ENCODE measurements around the gene MLPH.
A peak's percentile ranks its signal among the peaks of the same experiment; 100 is the strongest.

MLPH gene

DNA sequence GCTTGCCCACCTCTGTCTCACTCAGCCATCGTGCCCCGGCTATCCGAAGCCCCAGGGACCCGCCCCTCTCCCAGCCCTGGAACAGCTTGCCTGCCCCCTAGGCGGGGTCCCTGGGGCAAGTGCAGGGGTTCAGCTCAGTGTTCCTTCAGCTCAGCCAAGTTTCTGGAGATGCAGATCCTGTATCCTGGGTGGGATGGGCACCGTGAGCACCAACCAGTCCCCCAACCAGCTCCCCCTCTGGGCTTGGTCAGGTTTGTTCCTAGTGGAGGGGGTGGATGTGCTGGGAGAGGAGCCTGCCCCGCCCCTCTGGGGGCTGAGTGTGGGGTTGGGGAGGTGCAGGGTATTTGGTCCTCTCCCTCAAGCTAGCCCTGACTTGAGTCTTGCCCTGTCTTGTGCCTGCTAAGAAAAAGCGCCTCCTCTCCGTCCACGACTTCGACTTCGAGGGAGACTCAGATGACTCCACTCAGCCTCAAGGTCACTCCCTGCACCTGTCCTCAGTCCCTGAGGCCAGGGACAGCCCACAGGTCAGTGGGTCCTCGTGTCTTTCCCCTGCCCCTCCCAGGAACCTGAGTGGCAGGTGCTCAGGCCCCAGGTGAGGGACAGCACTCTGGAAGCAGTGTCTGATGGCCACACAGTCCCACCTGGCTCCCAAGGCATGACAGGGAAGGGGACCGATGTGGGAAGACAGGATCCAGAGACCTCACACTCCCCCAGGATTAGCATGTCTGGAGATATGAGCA is 32.6 kb downstream of the MLPH start:
- no peak for DNase-seq (ENCODE audit: low spot score)

DNA sequence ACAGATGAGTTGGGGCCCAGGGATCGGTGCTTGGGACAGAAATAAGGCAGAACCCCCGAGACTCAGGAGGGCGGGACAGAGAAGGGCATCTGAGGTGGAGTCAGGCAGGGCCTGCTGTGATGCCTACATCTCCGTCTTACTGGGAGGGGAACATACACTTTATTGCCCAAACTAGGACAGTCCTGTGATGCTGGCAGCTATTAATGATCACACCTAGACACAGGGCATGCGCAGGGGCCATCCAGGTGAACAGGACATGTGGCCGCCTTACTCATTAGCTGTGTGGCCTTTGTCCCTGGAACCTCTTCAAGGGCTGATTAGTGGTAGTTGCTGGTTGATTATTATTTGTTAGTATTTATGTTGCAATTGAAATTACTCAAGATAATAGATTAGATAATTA is 33.2 kb downstream of the MLPH start:
- DNase-seq (ENCODE audit: low spot score): no peak

DNA sequence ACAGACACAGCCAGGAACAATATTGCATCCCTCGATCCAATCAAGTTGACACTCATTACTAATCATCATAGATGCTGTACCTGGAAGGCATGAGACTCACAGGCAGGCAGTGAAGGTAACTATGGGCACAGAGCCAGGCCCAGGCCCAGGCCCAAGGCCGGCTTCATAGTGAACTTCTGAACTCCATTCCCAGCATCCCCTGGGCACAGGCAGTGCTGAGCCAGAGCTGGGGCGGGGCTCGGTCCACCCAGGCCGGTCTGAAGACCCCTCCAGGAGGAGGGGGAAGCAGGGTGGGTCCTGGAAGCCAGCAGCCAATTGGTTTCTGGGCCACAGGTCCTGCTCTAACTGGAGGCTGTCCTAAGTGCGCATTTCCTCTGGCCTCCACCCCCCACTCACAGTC is 37.6 kb downstream of the MLPH start:
- DNase-seq (ENCODE audit: low spot score): no peak

GRCh38 chr2:237525559-237526157 is 38.6 kb downstream of the MLPH start:
- DNase-seq (ENCODE audit: low spot score): no peak

DNA sequence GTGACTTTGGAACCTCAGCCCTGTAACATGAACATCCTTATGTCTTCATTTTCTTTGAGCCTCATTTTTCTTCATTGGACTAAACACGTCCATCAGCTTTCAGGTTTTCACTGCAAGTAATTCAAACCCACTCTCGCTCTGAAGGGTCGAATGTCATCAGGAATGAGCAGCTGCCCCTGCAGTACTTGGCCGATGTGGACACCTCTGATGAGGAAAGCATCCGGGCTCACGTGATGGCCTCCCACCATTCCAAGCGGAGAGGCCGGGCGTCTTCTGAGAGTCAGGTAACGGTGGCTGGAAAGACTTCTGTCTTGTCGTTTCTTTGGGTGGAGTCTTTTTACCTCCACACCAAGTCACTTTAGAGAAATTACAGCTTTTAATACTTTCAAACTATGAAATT is 40.2 kb downstream of the MLPH start:
- no peak for DNase-seq (ENCODE audit: low spot score)

DNA sequence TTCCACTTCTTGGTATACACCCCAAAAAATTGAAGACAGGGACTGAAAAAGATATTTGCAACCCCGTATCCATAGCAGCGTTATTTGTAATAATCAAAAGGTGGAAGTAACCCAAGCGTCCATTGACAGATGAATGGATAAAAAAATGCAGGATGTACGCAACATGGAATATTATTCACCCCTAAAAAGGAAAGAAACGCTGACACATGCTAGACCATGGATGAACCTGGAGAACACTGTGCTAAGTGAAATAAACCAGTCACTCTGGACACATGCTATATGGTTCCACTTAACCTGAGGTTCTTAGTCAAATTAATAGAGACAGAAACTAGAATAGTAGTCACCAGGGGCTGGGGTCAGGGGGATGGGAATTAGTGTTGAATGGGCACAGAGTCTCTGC is 40.7 kb downstream of the MLPH start:
- no peak for DNase-seq (ENCODE audit: low spot score)

GRCh38 chr2:237529452-237530402 is 42.7 kb downstream of the MLPH start:
- peak; percentile 71 for DNase-seq (ENCODE audit: low spot score)

DNA sequence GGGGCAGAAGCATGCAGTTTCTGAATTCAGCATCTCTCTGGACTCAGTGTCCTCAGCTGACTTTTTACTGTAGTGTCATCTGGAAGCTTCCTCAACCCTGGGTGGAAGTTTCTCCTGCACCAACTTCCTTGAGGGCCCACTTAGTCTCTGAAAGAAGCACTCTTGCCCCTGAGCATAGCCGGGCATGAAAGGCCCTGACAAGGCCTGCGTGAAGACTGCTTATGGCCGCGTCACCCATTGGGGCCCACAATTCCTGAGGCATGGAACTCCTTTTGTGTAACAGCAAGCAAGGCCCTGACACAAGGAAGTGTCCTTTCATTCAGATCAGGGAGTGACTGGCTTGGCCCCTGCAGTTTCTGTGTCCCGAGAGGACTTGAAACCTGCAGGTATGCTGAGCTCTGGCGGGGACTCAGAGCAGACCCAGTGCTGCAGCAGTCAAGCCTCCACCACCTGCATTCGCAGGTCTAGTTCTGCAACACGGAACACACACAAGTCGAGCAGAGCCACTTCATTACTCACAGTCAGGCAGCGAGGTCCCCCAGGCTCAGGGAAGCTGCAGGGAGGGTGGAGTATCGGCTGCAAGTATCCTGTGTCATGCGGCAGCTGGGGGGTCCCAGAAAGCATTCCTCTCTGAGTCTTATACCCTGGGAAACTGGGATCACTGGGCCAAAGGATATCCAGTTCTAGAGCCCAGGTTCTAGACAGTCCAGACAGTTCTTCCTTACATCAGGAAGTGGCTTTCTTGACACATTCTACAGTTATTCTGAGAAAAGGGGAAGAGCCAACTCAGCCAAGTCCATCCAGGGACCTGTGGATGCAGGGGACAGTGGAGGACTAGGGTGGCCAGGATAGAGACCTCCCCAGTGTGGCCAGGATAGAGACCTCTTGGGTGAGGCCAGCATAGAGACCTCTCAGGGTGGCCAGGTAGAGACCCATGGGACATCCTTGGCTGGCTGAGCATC is 43.7 kb downstream of the MLPH start:
- peak; percentile 37 for DNase-seq (ENCODE audit: low spot score)

- no peak for DNase-seq (ENCODE audit: low spot score)
Measured at GRCh38 chr2:237532160-237532559, 45.1 kb downstream of the MLPH start.

- DNase-seq (ENCODE audit: low spot score): no peak
Measured at GRCh38 chr2:237533668-237534161, 46.7 kb downstream of the MLPH start.

DNA sequence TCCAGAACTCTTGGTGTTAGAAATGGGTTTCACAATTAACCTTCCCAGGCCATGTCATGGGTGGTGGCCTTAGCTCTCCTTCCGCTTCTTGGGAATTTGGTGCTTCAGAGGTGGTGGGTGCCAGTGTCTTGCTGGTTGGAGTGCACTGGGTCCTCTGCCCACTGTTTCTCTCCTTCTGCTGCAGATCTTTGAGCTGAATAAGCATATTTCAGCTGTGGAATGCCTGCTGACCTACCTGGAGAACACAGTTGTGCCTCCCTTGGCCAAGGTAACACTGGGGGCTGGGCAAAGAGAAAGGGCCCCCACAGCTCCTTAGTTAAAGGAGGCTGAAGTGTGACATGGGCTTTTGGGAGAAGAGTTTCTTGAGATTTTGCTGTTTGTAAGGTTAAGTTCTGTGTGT is 47.3 kb downstream of the MLPH start:
- DNase-seq (ENCODE audit: low spot score): no peak

GRCh38 chr2:237535385-237536082 is 48.5 kb downstream of the MLPH start:
- no peak for DNase-seq (ENCODE audit: low spot score)

DNA sequence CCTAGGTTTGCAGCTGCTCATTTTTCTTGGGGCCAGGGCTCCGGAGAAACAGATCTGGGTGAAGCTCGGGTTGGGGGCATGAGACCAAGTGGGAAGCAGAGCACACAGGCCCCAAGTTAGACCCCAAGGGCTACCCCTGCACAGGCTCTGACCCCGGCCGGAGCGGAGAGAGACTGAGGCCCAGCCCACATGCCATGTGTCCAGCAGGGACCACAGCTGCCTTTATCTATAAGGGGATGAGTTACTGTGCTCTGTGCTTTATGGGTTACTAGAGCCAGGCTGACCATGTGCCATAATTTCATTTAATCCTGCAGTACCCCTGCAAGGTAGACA is 49.0 kb downstream of the MLPH start:
- no peak for DNase-seq (ENCODE audit: low spot score)

DNA sequence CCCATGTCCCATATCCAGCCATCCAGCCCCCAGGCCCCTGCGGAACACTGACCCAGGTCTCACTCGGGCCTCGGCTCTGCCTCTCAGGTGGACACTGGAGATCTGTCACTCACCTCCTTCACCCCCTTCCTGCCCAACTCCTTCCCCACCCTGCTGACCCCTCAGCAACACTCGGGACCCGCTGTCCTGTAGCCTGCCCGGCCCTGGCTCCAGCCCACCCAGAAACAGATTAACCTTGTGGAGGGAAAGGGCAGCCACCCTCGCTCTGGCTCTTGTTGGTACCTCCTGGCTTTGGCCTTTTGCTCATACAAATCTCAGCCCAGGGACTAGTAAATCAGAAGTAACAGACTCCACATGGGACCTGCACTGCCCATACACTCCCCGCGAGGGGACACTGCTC is 49.6 kb downstream of the MLPH start:
- no peak for DNase-seq (ENCODE audit: low spot score)

DNA sequence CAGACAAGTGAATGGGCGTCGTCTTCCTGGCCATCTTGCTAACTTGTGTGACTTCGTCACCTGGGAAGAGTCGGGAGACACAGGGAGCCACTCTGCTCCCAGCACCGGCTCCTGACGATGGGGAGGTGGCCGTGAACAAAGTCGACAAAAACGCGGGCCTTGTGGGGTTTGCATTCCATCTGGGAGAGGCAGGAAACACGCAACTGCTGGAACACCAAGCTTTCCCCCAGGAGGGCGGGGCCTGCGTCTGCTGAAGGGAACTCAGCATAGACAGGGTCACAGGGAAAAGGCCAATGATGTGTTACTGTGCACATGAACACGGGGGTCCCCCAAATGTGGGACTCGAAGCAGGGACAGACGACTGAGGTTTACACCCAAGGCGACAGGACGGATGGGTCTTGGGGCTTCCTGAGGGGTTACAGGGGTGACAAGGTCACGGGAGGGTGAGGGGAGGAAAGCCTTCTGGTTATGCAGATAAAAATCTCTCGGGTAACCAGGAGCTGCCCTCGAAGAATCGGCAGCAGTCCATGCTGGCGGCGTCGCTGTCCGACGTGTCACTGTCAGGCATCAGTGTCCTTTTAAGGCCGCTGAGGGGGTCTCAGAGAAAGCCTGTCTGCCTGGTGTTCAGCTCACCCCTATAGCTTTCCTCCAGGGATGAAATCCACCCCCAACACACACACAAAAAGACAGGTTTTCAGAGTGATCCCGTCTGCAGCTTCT is 51.1 kb downstream of the MLPH start:
- no peak for DNase-seq (ENCODE audit: low spot score)

GRCh38 chr2:237538901-237539300 is 51.9 kb downstream of the MLPH start:
- no peak for DNase-seq (ENCODE audit: low spot score)

DNA sequence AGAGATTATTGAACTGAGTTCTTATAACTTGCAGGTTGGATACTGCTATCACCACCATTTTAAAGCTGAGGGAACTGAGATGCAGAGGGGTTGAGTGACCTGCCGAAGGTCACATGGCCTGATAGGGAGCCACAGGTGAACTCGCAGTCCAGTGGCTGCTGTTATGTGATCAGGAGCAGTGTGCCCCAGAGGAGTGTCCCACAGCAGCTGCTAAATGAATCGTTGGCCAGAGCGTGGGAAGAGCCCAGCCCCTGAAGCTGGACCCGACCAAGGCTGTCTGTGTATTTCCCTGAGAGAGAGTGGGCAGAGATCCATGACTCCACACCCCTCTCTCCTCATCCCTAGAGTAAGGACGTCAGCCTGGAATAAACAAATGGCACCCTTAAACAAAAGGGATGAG is 52.6 kb downstream of the MLPH start:
- DNase-seq (ENCODE audit: low spot score): no peak

- DNase-seq (ENCODE audit: low spot score): no peak
Measured at GRCh38 chr2:237540223-237540775, 53.2 kb downstream of the MLPH start.

DNA sequence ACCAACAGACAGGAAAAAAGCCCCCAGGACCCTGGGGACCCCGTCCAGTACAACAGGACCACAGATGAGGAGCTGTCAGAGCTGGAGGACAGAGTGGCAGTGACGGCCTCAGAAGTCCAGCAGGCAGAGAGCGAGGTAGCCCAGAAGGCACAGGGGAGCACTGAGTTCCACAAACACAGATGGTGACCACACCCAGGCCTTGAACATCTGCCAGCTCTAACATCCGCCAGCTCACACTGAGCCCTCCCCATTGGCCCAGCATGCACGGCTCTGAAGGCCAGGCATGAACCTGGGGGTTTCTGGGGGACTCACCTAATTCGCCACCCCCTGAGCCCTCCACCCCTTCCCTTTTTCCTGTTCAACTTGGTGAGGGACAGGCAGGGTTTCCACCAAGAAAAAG is 53.8 kb downstream of the MLPH start:
- no peak for DNase-seq (ENCODE audit: low spot score)

DNA sequence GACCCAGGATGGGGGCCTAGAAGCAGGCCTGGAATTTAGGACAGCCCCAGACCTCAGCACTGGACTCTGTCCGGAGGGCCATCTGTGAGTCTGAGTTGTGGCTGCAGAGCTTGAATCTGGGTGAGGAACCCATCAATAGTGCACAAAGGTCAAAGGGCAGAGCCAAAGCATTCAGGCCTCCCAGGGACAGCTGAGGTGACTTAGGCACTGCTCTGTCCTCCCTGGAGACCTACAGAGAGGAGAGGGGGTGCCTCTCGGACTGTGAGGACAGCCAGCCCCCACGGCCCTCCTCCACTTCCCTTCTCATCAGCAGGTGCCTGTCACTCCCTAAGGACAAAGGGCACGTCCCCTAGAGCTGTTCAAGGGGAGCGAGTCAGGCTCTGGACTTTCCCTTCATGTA is 54.2 kb downstream of the MLPH start:
- DNase-seq (ENCODE audit: low spot score): no peak
